SIG-M5 treated with dmso at 0.1 percent for 504 hours (cell line): Measurements from ENCODE around the gene GPR25.

ENCODE experiments used
- DNase-seq: peaks from one replicate; lab custom pipeline; 2025; ENCODE audit not compliant: unreplicated experiment; lab: John Stamatoyannopoulos, UW

Gene GPR25

GRCh38 chr1:200893411-200893901 is 20.7 kb downstream of the GPR25 start:
- DNase-seq = peak; percentile 63

- DNase-seq = no peak
These were observed 22.1 kb downstream of the GPR25 start, which contains the start of gene INAVA for GRCh38 chr1:200894712-200895442. Gene INAVA (plus strand): TSS chr1:200894900. CDS start chr1:200898401, 3,501 bp downstream.

DNA sequence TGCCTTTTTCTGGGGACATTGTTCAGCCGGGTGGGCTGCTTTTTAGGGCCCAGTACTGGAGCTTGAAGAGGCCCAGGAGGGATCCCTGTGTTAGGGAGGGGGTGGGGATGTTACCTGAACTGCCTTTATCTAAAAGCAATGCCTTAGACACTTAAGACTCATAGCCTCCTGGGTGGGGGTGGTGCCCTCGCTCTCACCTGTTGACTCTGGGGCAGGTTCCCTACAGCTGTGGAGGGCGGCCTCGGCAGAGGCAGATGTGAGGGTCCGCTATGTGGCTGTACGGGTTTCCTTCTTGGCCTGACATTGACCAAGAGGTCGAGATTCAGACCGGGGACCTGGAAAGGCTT is 22.6 kb downstream of the GPR25 start:
- no peak for DNase-seq

DNA sequence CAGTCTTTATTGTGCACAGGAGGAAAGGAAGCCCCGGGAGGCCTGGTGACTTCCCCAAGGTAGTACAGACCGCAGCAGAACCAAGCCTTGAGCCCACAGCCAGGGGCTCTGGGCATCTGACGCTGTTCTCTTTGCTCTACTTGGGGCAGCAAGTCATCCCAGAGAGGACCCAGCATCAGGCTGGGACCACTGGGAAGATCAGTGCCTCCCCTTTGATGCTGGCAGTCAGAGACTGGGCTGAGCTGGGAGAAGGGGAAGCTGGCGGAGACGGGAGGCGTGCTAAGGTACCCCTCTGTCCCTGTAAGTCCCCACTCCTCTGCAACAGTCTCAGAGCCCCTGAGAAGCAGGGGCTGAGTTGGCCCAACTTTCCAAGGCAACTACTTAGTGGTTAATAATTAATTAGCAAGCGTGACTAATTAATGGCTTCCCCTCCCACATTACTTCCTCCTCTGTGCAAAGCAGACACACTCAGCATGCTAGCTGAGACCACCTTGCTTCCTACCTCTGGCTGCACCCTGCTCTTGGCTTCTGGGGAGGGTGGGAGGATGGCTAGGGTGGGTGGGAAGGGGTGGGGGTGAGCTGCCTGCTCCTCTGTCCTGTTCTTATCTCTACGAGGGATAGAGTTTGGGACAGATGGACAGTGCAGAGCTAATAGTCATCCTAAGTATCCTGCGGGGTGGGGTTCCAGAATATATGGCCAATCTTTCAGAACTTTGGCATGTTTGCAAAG is 23.2 kb downstream of the GPR25 start:
- DNase-seq = peak; percentile 57

GRCh38 chr1:200896531-200897196 is 23.9 kb downstream of the GPR25 start:
- peak; percentile 96 for DNase-seq

DNA sequence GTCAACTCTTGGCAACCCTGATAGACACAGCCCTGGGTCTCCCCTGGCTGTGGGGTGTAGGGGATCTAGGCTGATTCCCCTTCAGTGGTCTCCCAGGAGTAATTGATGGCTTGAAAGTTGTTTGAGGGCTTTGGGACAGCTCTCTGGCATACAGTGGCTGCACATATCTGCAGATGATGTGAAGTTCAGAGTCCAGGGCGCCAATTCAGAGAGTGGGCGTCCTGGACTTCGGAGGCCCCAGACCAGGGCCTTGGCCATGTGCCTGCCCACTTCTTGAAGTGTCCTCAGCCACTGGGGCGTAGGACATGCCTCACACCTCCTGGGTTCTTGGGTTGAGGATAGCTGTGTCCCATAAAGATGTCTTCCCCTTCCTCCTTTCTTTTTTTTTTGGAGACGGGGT is 24.5 kb downstream of the GPR25 start:
- no peak for DNase-seq

- DNase-seq = peak; percentile 57
These were observed 26.2 kb downstream of the GPR25 start for GRCh38 chr1:200899015-200899386.

DNA sequence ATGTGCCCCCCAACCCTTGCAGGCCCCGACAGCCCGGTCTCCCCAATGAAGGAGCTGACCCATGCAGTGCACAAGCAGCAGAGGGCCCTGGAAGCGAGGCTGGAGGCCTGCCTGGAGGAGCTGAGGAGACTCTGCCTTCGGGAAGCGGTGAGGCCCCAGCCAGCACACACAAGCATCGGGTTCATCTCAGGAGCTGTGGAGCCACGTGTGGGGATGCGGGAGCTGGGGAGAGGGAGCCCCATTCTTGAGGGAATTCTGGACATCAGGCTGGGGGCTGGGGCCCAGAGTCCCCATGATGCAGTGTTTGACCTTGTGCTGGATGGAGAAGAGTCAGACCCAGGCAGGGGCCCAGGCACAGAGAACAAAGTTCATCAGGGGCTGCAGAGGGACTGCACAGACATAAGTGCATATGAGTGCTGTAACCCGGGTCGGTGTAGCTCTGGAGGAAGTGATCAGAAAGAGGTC is 26.7 kb downstream of the GPR25 start:
- no peak for DNase-seq

GRCh38 chr1:200899954-200900867 is 27.4 kb downstream of the GPR25 start:
- no peak for DNase-seq

DNA sequence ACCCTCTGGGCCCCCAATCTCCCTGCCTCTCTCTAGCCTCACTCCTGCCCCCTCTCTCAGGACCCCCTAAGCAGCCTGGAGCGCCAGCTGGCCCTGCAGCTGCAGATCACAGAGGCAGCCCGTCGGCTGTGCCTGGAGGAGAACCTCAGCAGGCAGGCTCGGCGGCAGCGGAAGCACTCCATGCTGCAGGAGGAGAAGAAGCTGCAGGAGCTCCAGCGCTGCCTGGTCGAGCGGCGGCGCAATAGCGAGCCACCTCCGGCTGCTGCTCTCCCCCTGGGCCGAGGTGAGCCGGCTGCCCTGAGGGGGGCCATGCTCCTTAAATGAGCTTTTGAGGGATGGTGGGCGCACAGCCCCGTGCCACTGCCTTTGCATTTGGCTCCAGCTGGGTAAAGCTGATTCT is 28.1 kb downstream of the GPR25 start:
- DNase-seq = no peak

DNA sequence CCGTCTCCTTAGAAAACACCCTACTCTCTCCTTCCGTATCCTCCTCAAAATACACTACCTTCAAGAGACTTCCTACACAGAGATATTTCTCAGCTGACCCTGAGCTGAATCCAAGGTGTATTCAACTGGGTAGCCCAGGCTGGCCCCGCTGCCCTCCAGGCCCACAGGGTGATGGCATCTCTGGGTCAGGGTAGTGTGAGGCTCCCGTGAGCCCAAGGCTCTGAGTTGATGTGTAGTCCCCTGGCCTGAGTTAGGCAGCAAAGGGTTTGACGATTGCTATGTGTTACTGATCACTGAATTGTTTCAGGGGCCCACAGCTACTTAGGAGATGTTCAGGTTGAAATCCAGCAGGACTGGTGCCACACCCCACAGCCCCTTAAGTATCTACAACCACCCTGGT is 28.6 kb downstream of the GPR25 start:
- DNase-seq = no peak

- DNase-seq = no peak
These were observed 29.1 kb downstream of the GPR25 start for GRCh38 chr1:200901796-200902444.

- no peak for DNase-seq
These were observed 31.0 kb downstream of the GPR25 start for GRCh38 chr1:200903793-200904192.

DNA sequence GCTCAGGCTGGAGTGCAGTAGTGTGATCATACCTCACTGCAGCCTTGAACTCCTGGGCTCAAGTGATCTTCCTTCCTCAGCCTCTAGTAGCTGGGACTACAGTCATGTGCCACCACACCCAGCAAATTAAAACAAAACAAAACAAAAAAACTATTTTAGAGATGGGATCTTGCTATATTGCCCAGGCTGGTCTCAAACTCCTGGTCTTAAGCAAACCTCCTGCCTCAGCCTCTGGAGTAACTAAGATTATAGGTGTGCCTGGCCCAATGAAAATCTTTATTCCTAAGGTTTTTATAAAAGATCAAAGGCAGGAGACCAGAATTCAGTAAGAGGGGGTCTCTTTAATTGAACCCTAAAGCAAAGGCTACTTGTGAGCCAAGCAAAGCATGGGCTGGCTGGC is 32.0 kb downstream of the GPR25 start:
- no peak for DNase-seq

GRCh38 chr1:200905411-200906052 is 32.8 kb downstream of the GPR25 start:
- peak; percentile 80 for DNase-seq

GRCh38 chr1:200906491-200906890 is 33.7 kb downstream of the GPR25 start:
- no peak for DNase-seq

GRCh38 chr1:200907611-200908097 is 34.9 kb downstream of the GPR25 start:
- DNase-seq = peak; percentile 98

DNA sequence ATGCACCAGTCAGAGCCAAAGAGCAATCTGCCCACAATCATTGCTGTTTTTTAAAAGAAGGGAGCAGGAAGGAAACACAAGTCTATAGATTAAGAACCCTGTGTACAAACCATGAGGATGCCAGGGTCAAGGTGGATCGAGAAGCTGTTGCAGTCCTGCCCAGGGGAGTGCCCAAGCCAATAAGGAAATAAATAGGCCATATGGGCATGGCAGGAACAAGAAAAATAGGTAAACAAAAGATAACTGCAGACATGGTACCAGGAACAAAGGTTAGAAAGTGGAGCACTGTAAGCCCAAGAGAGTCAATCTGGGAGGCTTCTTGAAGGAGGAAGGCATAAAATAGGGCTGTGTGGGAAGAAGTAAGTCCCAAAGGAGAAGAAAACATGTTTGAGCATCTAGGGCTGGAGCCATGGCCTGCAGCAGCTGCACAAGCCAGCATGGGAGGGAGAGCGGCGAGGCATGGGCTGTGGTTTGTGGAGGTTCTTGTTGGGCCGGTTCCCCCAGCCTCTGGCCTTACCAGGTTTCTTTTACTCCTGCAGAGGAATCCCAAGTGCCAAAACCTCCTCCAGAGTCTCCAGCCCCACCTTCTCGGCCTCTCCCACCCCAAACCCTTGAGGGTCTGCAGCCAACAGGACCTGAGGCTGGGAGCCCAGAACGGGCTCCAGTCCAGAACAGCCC is 35.5 kb downstream of the GPR25 start:
- peak; percentile 32 for DNase-seq

DNA sequence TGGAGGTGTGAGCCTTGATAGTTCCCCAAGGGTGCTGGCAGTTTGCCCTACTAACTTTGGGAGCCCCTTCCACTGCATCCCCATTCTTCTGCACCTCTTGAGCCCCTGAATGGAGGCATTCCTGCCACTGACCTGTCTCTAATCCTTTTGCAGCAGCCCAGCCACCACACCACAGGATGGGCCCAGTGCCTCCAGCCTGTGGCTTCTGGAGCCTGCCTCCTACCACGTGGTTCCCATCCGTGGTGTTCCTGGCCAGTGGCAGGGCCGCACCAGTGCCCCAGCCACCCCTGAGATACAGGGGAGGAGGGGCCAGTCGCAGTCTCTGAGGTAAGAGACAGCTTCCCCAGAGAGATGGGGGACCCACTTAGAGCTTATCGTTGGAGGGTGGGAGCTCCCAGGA is 36.3 kb downstream of the GPR25 start:
- DNase-seq = no peak
